ENCODE measurements around the gene PAGR1. TPM values are rescaled to one million over a fixed set of nuclear protein-coding genes. Genes with fewer than 3 reads are reported as not detected.

PAGR1 gene
- total RNA-seq, 4 donors from 2014 or later, result 13.5 to 23.6 (median 19.2) TPM

DNA sequence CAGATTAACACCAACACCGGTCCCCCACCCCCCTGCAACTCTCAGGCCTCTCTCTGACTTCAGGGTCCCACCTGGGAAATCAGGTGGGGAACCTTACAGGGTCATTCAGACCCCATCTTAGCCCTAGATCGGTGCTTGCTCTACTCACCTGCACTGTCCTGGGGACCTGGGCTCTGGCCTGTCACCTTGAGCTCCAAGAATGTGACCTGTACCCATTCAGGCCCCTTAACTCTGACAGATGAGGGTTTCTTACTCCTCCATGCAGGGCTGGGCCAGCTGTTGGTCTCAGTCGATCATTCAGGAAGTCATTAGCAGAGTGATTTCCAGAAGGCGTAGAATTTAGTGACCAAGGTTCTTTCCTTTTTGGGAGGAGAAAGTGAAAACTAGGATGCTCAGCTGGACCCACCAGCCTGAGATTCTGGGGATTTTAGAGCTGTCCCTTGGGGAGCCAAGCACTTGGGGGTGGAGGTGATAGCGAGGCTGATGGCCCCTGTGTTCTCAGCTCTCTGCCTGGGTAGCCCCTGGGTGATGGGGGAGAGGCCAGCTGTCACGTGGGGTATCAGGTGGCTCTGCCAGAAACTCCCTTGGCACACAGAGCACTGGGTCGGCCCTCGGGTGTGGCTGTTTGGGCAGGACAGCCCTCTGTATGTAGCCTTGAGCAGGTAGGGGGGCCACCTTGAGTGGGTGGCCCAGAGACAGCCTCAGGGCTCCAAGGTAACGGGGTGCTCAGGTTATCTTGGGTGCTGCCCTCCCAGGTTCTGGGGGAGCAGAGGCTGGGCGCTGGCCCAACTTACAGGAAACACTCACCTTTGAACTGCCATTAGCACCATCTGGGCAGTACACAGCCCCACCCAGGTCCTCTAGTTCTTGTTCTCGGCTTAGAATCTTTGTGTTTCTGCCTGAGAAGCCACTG, 5.0 kb downstream of the PAGR1 start:
- TF ChIP-seq, protein P1, sequence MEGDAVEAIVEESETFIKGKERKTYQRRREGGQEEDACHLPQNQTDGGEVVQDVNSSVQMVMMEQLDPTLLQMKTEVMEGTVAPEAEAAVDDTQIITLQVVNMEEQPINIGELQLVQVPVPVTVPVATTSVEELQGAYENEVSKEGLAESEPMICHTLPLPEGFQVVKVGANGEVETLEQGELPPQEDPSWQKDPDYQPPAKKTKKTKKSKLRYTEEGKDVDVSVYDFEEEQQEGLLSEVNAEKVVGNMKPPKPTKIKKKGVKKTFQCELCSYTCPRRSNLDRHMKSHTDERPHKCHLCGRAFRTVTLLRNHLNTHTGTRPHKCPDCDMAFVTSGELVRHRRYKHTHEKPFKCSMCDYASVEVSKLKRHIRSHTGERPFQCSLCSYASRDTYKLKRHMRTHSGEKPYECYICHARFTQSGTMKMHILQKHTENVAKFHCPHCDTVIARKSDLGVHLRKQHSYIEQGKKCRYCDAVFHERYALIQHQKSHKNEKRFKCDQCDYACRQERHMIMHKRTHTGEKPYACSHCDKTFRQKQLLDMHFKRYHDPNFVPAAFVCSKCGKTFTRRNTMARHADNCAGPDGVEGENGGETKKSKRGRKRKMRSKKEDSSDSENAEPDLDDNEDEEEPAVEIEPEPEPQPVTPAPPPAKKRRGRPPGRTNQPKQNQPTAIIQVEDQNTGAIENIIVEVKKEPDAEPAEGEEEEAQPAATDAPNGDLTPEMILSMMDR (IDR thresholded peaks at IDR 0.05; ENCODE audit: low read depth), result no peak

DNA sequence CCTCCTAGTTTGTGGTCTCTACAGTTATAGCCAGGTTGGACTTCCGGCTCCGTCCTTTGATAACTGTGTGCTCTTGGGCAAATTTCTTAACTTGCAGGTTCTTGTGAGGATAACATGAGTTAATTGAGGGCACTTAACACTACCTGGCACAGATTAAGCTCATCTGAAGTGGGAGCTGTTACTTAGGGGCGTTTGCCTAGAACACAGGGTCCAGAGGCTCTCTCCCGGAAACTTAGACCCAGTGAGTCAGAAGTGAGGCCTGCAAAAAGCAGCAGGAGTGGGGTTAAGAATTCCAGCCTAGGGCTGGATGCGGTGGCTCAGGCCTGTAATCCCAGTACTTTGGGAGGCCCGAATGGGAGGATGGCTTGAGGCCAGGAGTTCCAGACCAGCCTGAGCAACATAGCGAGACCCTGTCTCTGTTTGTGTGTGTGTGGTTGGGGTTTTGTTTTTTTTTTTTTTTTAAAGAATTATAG, 5.7 kb downstream of the PAGR1 start:
- TF ChIP-seq, protein P1 (IDR thresholded peaks at IDR 0.05; ENCODE audit: low read depth), result no peak

DNA sequence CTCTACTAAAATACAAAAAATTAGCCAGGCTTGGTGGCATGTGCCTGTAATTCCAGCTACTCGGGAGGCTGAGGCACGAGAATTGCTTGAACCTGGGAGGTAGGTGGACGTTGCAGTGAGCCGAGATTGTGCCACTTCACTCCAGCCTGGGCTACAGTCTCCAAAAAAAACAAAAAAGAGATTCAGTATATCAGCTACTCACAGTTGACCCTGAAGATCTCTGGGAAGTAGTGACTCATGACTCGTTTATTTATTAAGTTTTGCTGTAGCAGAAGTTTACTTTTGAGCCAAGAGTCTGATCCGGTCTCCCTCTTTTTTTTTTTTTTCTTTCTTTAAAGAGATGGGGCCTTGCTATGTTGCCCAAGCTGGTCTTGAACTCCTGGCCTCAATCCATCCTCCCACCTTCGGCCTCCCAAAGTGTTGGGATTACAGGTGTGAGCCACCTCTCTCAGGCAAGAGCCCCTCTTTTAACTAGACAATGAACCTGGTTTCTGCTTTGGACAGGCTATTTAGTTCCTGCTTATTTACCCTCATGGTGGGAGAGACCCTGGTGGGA, 8.7 kb downstream of the PAGR1 start:
- TF ChIP-seq, protein P1 (IDR thresholded peaks at IDR 0.05; ENCODE audit: low read depth), result no peak

DNA sequence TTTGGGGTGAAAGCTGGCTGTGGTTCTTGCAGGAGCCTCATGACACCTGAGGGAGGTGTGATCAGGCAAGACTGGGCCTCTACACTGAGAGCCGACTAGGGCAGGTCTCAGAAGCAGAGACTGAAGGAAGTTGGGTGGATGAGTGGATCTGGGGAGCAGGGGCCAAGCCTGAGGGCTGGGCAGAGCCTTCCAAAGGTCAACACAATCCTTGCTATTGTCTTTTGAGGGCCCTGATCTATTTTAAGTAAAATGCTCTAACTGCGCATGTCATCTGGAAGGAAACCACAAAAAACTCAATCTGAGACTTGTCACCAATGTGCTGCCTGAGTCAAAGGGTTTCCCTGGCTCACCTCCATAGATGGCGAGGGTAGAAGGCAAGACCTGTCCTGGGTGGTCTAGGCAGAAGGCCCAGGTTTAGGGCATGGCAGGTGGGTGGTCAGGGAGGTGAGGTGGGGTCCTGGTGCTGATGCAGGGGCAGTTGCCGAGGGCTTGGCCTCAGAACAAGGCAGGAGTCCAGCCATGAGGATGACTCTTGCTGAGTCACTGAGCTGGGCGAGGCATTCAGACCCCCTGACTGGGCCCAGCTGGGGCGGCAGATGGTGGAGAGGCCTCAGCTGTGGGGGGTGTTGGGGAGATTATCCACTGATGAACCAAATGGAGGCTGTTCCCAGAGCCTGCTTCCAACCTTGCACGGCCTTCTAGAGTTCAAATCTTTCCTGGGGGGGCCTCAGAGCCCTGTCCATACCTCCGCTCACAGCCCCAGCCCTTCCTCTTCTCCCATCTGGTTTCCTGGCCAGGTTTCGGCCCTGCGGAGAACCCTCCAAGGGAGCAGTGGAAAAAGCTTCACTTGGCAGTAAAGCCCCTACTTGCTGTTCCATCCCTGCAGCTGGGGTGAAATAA, 9.4 kb downstream of the PAGR1 start:
- TF ChIP-seq, protein P1 (IDR thresholded peaks at IDR 0.05; ENCODE audit: low read depth), result no peak

DNA sequence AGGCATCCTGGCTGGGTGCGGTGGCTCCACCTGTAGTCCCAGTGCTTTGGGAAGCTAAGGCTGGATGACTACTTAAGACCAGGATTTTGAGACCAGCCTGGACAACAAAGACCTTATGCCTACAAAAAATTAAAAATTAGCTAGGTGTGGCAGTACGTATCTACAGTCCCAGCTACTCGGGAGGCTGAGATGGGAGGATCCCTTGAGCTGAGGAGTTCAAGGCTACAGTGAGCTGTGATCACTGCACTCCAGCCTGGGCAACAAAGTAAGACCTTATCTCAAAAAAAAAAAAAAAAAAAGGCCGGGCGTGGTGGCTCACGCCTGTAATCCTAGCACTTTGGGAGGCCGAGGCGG, 10.4 kb downstream of the PAGR1 start:
- TF ChIP-seq, protein P1 (IDR thresholded peaks at IDR 0.05; ENCODE audit: low read depth), result no peak

DNA sequence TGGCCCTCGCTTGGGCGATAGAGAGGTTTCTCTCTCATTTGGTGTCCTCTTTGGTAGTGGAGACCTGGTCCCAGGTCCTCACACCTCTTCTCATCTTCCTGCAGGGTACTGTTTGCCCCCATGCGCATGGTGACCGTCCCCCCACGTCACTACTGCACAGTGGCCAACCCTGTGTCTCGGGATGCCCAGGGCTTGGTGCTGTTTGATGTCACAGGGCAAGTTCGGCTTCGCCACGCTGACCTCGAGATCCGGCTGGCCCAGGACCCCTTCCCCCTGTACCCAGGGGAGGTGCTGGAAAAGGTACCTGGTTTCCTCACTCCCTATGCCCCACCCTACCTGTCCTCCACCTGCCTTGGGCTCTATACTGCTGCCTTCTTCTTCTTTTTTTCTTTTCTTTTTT, 14.8 kb downstream of the PAGR1 start:
- TF ChIP-seq, protein P1 (IDR thresholded peaks at IDR 0.05; ENCODE audit: low read depth), result no peak

Measured in subcutaneous adipose tissue (tissue), 4 donors.